Heart left ventricle (tissue), 16 donors: ENCODE data around the gene FADS6. TPM values are rescaled to one million over a fixed set of nuclear protein-coding genes. Genes with fewer than 3 reads are reported as not detected.

ENCODE experiments used
- ATAC-seq, 4 donors: fragments of 200-7000 bp; cut with Tn5 transposase; one replicate each; pipeline ENCODE4 v1.9.1; 2020 to 2022; ENCODE audit warnings: moderate library complexity in 4 of 4, mild to moderate bottlenecking in 3 of 4, moderate number of reproducible peaks in 1 of 4
- DNase-seq, 5 donors: peaks; one replicate each; pipeline ENCODE4 v3.0.0-alpha.2; 2020
- H3K27ac ChIP-seq, 12 donors: fragments of 200-600 bp; sonication (generic) in 4 of 12; one replicate each; pipeline versions ENCODE4 v1.5.0 to v1.8.0; 2016 to 2022; ENCODE audit warnings: mild to moderate bottlenecking in 2 of 12
- H3K27me3 ChIP-seq, 9 donors: fragments of 200-600 bp; sonication (generic) in 2 of 9; one replicate each; pipeline versions ENCODE4 v1.5.1 to v1.8.0; 2016 to 2022; ENCODE audit warnings: mild to moderate bottlenecking in 3 of 9
- H3K36me3 ChIP-seq, 9 donors: fragments of 200-600 bp; sonication (generic) in 2 of 9; one replicate each; pipeline versions ENCODE4 v1.5.0 to v1.8.0; 2018 to 2022; ENCODE audit warnings: mild to moderate bottlenecking in 2 of 9
- H3K4me1 ChIP-seq, 12 donors: fragments of 200-600 bp; sonication (generic) in 4 of 12; one replicate each; pipeline versions ENCODE4 v1.5.0 to v1.8.0; 2016 to 2022; ENCODE audit warnings: mild to moderate bottlenecking in 3 of 12
- H3K4me3 ChIP-seq, 12 donors: fragments of 200-600 bp; sonication (generic) in 4 of 12; one replicate each; pipeline versions ENCODE4 v1.5.0 to v1.8.0; 2017 to 2022; ENCODE audit warnings: mild to moderate bottlenecking in 9 of 12, moderate library complexity in 4 of 12
- H3K9me3 ChIP-seq, 12 donors: fragments of 200-600 bp; sonication (generic) in 4 of 12; one replicate each; pipeline versions ENCODE4 v1.5.0 to v1.8.0; 2016 to 2022; ENCODE audit warnings: mild to moderate bottlenecking in 1 of 12
- POLR2A ChIP-seq, 2 donors: fragments of 450-650 bp; IDR thresholded peaks; one replicate each; pipeline ENCODE4 v1.6.1; 2017; ENCODE audit warnings: antibody characterized with exemption in 2 of 2, mild to moderate bottlenecking in 2 of 2, moderate library complexity in 2 of 2
- WGBS, 4 donors: extraction: QIAGEN DNeasy Blood & Tissue Kit in 2 of 4; methylation state at CpG; one replicate each; pipeline versions ENCODE4 v1.1.5 to v1.1.7; 2013 to 2018; 5-methylcytosine and 5-hydroxymethylcytosine counted together
- intact Hi-C, 10 donors: fragments of 100-400 bp; cut with DNase I; formaldehyde crosslinking; loops; one replicate each; pipeline versions ENCODE4 v1.11.1 to v1.14.2; 2022
- polyA plus RNA-seq, 2 donors: library from polyadenylated mRNA; stranded (reverse); fragments of 200-250 nt; gene quantifications; one replicate each; pipeline ENCODE4 v1.2.3, GENCODE V29; 2013
- total RNA-seq, 9 donors: library from RNA; depleted of rRNA in 2 of 9; stranded (reverse); fragments of >200 nt in 2 of 9; fragmentation: NEBNext Ultra II Directional in 3 of 9; extraction: Animal tissue kit (Norgen Biotek cat#: 25700) in 3 of 9; gene quantifications; one replicate each; pipeline versions ENCODE4 v1.1.0 to v1.2.4, GENCODE V29; 2016 to 2023
- TF ChIP-seq, protein P1 (sequence below), 12 donors: fragments of 200-600 bp; sonication (generic) in 4 of 12; IDR thresholded peaks; one replicate each; pipeline versions ENCODE4 v1.5.0 to v1.8.0; 2018 to 2022; ENCODE audit warnings: antibody characterized with exemption in 12 of 12, mild to moderate bottlenecking in 5 of 12
- donor health status: ischemic (EF 13 %, LVEDD 7.1; RV severe dilation, severe dysfunction).
- donor health status: healthy with polysubstance abuse.
- donor health status: DM: no; HTN: yes; CAD: no.
- donor health status: DM: no; HTN: no; CAD: no.
- donor health status: ischemic (EF 25% LVEDD 6.9; RV normal size, moderate dysfunction).
- donor health status: ischemic (EF 25% LVEDD 5.7; RV mildly dilated, moderate dysfunction).
- donor health status: healthy.
- donor health status: DM: yes; HTN: yes; CAD: no.
- donor health status: ischemic (EF 35%, LVEDD 5.7; RV mildly dilated, moderate dysfunction).
- donor health status: nonischemic (EF 11% LVEDD 7.7; RV severe dilation, severe dysfunction).
- donor health status: DM: yes; HTN: yes; CAD: no.
- donor health status: PGD.
- donor health status: ischemic (EF 29% LVEDD 5.4; RV normal size, mild dysfunction).
- donor health status: nonischemic (EF 23%, LVEDD 6.1; RV moderate dilation, normal function).

FADS6 gene
- total and polyA plus RNA-seq, 11 donors: not detected

DNA sequence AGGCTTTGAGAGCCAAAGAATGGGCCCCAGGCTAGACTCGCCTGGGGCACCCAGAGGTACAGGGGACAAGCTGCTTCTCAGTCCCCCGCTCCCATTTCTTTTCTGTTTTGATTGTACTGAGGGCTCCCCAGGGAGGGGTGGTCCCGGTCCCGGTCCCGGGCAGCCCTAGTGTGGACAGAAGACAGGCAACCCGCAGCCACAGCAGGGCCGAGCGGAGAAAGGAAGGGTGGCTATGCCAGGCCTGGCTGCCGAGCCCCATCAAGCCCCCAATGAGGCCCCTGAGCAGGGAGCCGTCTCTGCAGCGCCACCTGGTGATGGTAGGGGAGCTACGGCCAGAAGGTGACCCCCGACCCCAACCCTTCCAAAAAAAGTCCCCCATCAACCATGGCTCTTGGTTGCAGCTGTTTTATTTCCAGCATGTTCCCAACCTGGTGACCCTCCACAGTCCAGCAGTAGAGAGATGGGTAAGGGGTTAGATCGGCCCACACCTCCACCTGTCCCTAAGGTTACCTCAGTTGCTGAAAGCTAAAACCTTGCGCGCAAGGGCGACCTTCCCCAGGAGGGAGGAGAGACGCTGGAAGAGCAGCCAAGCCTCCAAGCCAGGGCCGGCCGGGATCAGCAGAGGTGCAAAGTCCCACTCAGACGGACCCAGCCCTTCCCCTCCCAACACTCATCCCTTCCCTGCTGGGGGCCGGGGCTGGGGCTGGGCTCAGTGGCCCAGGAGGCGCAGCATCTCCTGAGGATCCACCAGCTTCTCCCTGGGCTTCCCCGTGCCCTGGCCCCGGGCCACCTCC lies 31.1 kb downstream of the FADS6 start:
- no peak for TF ChIP-seq POLR2A (IDR thresholded peaks at IDR 0.05)
- TF ChIP-seq, protein P1, sequence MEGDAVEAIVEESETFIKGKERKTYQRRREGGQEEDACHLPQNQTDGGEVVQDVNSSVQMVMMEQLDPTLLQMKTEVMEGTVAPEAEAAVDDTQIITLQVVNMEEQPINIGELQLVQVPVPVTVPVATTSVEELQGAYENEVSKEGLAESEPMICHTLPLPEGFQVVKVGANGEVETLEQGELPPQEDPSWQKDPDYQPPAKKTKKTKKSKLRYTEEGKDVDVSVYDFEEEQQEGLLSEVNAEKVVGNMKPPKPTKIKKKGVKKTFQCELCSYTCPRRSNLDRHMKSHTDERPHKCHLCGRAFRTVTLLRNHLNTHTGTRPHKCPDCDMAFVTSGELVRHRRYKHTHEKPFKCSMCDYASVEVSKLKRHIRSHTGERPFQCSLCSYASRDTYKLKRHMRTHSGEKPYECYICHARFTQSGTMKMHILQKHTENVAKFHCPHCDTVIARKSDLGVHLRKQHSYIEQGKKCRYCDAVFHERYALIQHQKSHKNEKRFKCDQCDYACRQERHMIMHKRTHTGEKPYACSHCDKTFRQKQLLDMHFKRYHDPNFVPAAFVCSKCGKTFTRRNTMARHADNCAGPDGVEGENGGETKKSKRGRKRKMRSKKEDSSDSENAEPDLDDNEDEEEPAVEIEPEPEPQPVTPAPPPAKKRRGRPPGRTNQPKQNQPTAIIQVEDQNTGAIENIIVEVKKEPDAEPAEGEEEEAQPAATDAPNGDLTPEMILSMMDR (IDR thresholded peaks at IDR 0.05): peak; percentile 52 to 79 (median 66)
- 41 to 82% (median 47%) methylated on average over 13 to 25 of the region's 25 CpGs for WGBS, 4 donors
- peak overlapping the region in 1 of 12 donors; percentile 24 for H3K27ac ChIP-seq
- peaks cover 8 to 36% (median 17%) of the 10 kb centered on the region in 12 donors for H3K4me1 ChIP-seq
- peaks cover 24 to 47% (median 36%) of the 10 kb centered on the region in 9 donors for H3K27me3 ChIP-seq
- peak overlapping the region in 10 of 12 donors; percentile 22 to 51 (median 36) for H3K4me3 ChIP-seq
- intact Hi-C loops: loop anchor here in 9 of 10 donors (1.0 to 10.0 kb wide), 5 partner anchors 20 to 208 kb away; no protein-coding TSS in a partner anchor
- H3K9me3 ChIP-seq: no peaks in the 10 kb centered on the region
- H3K36me3 ChIP-seq: peaks cover 0 to 3% (median 0%) of the 10 kb centered on the region in 9 donors
- peak in 4 of 5 donors; percentile 60 to 85 (median 69) for DNase-seq
- ATAC-seq: peak in 3 of 4 donors; percentile 8 to 53 (median 38)

DNA sequence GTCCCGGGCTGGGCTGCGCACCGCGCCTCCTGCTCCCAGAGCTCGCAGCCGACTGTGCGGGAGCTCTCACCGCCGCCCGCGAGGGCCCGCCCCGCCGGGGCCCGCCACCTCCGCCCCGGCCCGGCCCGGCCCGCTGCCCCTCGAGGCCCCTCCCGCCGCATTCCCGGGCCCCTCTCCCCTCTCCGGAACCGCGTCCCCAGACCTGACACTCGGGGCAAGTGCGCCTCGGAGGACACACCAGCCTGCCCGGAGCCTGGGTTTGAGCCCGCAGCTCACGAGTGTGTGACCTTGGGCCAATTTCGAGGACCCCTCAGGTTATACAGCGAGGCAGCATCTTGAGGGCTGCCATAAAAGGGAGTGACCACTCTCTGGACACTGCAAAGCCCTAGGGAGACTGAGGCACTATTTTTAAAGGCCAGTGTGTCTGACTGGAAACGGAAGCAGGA lies 31.7 kb downstream of the FADS6 start:
- H3K27ac ChIP-seq: no peak overlapping the region
- peaks cover 0 to 3% (median 0%) of the 10 kb centered on the region in 9 donors for H3K36me3 ChIP-seq
- peaks cover 8 to 36% (median 17%) of the 10 kb centered on the region in 12 donors for H3K4me1 ChIP-seq
- peak overlapping the region in 10 of 12 donors; percentile 22 to 51 (median 36) for H3K4me3 ChIP-seq
- H3K27me3 ChIP-seq: peaks cover 24 to 49% (median 36%) of the 10 kb centered on the region in 9 donors
- 3 to 18% (median 5%) methylated on average over 3 to 36 of the region's 36 CpGs for WGBS, 4 donors
- no peaks in the 10 kb centered on the region for H3K9me3 ChIP-seq
- intact Hi-C loops: loop anchor here in 9 of 10 donors (1.0 to 10.0 kb wide), 5 partner anchors 19 to 207 kb away; no protein-coding TSS in a partner anchor
- peak in 1 of 4 donors; percentile 38 for ATAC-seq
- no peak for DNase-seq
- TF ChIP-seq, protein P1 (IDR thresholded peaks at IDR 0.05): no peak
- TF ChIP-seq POLR2A (IDR thresholded peaks at IDR 0.05): no peak

GRCh38 chr17:74860872-74861661 lies 32.4 kb downstream of the FADS6 start:
- WGBS, 4 donors: 0 to 2% (median 1%) methylated on average over 3 to 96 of the region's 96 CpGs
- Histone ChIP-seq H3K9me3 (no peaks in the 10 kb centered on the region), H3K4me1 (peaks cover 8 to 36% (median 17%) of the 10 kb centered on the region in 12 donors), H3K27me3 (peaks cover 24 to 50% (median 36%) of the 10 kb centered on the region in 9 donors), H3K4me3 (peak overlapping the region; percentile 23 to 54 (median 45)), H3K36me3 (peaks cover 0 to 3% (median 0%) of the 10 kb centered on the region in 9 donors), H3K27ac (peak overlapping the region in 1 of 12 donors; percentile 26)
- no peak for TF ChIP-seq POLR2A (IDR thresholded peaks at IDR 0.05)
- ATAC-seq (no peak), DNase-seq (no peak)
- intact Hi-C loops: loop anchor here in 8 of 10 donors (5.0 to 10.0 kb wide), 3 partner anchors 119 to 206 kb away; no protein-coding TSS in a partner anchor

DNA sequence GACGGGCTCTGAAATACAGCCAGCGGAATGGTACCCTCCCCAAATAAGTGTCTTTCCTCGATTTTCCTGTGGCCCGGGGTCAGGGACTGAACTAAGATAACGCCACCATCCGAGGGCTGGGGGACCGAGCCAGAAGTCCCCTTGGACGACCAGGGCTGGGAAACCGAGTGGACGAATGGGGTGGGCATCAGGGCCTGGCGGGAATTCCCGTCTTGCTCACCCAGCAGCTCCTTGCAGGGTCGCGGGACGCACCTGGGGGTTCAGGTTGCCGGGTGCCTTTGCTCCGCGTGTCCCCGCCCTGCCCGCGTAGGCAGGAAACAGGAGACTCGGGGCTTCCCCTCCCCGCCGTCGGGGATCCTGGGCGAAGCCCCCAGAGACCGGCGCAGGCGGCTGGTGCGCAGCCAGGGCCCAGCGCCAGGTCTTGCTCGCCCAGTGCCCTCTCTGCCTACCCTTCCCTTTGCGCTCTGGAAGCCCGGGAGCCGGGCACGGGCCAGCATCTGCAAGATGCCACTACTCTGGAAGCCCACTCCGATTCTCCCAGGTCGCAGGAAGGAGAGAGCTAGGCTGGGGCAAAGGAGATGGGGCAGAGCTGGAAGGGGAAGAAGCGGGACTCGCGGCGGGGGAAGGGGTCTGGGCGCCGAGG lies 33.1 kb downstream of the FADS6 start:
- no peak overlapping the region for H3K27ac ChIP-seq
- 3 to 4% (median 3%) methylated on average over 19 to 44 of the region's 44 CpGs for WGBS, 4 donors
- ATAC-seq: no peak
- H3K27me3 ChIP-seq: peaks cover 24 to 57% (median 39%) of the 10 kb centered on the region in 9 donors
- peaks cover 0 to 3% (median 0%) of the 10 kb centered on the region in 9 donors for H3K36me3 ChIP-seq
- H3K9me3 ChIP-seq: no peaks in the 10 kb centered on the region
- intact Hi-C loops: loop anchor here in 8 of 10 donors (5.0 to 10.0 kb wide), 3 partner anchors 118 to 206 kb away; no protein-coding TSS in a partner anchor
- no peak for TF ChIP-seq POLR2A (IDR thresholded peaks at IDR 0.05)
- TF ChIP-seq, protein P1 (IDR thresholded peaks at IDR 0.05): no peak
- H3K4me3 ChIP-seq: peak overlapping the region; percentile 23 to 54 (median 45)
- H3K4me1 ChIP-seq: peaks cover 8 to 36% (median 17%) of the 10 kb centered on the region in 12 donors
- no peak for DNase-seq
